HG02884 (cell line): ENCODE data around the gene LAMA5.

Experiments used
- ATAC-seq: cut with Tn5 transposase; IDR thresholded peaks from one replicate; pipeline ENCODE4 v1.9.1; 2021; ENCODE audit warnings: mild to moderate bottlenecking, moderate library complexity; ENCODE audit not compliant: unreplicated experiment

The LAMA5 gene, protein sequence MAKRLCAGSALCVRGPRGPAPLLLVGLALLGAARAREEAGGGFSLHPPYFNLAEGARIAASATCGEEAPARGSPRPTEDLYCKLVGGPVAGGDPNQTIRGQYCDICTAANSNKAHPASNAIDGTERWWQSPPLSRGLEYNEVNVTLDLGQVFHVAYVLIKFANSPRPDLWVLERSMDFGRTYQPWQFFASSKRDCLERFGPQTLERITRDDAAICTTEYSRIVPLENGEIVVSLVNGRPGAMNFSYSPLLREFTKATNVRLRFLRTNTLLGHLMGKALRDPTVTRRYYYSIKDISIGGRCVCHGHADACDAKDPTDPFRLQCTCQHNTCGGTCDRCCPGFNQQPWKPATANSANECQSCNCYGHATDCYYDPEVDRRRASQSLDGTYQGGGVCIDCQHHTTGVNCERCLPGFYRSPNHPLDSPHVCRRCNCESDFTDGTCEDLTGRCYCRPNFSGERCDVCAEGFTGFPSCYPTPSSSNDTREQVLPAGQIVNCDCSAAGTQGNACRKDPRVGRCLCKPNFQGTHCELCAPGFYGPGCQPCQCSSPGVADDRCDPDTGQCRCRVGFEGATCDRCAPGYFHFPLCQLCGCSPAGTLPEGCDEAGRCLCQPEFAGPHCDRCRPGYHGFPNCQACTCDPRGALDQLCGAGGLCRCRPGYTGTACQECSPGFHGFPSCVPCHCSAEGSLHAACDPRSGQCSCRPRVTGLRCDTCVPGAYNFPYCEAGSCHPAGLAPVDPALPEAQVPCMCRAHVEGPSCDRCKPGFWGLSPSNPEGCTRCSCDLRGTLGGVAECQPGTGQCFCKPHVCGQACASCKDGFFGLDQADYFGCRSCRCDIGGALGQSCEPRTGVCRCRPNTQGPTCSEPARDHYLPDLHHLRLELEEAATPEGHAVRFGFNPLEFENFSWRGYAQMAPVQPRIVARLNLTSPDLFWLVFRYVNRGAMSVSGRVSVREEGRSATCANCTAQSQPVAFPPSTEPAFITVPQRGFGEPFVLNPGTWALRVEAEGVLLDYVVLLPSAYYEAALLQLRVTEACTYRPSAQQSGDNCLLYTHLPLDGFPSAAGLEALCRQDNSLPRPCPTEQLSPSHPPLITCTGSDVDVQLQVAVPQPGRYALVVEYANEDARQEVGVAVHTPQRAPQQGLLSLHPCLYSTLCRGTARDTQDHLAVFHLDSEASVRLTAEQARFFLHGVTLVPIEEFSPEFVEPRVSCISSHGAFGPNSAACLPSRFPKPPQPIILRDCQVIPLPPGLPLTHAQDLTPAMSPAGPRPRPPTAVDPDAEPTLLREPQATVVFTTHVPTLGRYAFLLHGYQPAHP (N-terminal part only)

DNA sequence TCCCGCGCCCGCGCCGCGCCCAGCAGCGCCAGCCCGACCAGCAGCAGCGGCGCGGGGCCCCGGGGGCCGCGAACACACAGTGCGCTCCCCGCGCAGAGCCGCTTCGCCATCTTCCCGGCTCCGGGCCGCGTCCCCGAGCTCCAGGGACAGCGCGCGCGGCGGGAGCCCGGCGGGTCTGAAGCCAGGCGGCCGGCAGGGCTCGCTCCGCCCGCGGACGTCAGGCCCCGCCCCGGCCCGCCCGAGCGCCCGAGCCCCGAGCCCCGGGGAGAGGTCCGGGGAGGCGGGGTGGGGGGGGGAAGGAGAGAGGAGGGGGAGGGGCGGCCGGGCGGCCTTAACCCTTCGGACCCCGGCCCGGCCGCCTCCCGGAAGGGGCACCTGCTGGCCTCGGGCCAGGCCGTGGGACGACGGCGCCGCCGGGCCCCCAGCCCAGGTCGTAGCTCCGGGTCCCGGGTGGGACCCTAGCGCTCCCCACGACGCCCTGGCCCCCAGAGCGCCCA, at the start of gene LAMA5:
Gene LAMA5 (minus strand): TSS at position 177 of the 497 bp plus-strand sequence. CDS start 67 bp downstream, at position 110.
- ATAC-seq, result no peak

DNA sequence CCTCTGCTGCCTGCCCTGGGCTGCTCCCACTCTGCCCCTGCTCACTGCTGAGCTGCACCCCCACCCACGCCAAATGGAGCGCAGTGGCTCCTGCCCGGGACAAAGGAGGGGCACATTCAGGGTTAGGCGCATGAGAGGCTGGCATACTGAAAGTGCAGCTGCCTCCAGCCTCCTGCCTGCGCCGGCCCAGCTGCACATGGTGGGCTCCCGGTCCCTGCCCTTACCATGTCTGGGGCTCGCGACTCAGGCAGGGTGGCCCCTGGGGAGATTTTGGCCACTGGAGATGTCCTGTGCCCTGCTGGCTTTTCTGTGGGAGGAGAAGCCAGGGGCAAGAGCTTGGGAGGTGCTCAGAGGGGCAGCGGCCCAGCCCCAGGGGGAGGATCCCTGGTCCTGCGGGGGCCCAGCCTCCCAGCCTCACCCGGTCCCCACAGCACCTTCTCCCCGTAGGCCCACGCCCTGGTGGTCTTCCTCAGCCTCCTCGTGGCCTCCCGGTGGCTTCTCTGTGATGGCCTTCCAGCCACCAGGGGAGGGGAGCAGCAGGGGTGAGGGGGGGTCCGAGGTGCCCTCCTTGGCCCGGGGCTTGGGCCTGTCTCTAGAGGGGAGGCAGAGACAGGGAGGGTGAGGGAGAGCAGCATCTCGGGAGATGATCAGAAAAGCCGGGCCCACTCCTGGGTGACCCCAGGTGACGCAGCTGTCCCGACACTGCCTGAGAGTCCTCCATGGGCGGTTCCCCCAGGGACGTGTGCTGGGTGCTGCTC, 48.4 kb upstream of the LAMA5 start:
- no peak for ATAC-seq

DNA sequence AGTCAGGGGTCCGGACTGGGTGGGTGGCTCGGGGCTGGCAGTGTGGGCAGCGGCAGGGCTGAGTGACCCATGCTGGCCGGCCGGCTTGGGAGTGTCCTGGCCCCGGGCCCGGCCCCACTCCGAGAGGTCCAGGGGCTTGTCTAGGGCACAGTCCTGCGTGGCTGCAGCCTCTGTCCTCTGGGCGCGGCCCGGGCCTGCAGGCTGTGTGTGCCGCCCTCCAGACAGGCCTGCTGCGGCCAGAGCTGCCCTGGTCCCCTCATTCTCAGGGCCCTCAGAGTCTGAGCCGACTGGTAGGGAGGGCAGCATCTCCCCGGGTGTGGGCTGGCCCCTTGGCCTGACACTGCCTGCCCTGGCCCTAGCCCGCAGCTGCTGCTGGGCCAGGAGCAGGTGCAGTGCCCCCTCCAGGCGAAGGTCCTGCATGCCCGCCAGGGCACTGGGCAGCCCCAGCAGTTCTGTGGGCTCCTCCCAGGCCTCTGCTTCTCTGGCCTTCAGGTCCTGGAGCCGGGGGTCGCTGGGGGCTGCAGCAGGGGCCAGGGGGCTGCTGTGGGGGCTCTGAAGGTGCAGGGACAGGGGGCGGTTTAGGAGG, 46.9 kb upstream of the LAMA5 start:
- no peak for ATAC-seq

GRCh38 chr20:62413025-62413570, 46.0 kb upstream of the LAMA5 start:
- ATAC-seq, result no peak

DNA sequence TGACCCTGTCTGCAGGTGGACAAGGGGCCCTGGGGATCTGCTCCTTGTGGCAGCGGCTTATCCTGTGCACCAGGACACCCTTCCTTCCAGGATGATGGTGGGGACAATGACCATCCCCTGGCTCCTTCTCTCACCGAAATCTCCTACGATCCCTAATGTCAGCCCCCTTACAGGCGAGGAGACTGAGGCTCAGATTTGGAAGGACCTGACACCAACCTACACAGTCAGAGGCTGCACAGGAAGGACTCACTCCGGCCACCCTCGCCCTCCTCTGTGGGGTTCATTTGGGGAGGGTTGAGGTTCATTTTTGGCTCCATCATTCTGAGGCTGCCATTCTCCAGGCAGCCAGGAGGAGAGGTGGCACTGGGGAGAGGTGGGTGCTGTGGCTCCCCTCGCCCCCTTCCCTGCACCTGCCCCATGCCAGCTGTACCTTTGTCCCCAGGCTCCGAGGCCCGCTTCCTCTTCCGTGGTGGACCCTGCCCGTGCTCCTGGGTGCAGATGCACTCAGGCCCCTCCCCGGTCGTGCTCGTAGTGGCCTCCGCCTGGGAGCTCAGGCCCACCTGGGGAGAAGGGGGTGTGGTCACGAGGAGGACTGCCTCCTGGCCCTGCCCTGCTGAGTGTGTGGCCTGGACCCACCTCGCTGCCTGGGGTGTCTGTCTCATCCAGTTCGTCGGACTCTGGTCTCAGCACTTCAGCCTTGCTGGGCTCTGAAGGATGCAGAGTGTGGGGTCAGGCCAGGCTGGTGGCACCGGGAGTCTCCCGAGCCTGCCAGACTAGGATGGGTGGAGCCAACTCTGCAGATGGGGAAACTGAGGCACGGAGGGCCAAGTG, 45.3 kb upstream of the LAMA5 start:
- no peak for ATAC-seq

DNA sequence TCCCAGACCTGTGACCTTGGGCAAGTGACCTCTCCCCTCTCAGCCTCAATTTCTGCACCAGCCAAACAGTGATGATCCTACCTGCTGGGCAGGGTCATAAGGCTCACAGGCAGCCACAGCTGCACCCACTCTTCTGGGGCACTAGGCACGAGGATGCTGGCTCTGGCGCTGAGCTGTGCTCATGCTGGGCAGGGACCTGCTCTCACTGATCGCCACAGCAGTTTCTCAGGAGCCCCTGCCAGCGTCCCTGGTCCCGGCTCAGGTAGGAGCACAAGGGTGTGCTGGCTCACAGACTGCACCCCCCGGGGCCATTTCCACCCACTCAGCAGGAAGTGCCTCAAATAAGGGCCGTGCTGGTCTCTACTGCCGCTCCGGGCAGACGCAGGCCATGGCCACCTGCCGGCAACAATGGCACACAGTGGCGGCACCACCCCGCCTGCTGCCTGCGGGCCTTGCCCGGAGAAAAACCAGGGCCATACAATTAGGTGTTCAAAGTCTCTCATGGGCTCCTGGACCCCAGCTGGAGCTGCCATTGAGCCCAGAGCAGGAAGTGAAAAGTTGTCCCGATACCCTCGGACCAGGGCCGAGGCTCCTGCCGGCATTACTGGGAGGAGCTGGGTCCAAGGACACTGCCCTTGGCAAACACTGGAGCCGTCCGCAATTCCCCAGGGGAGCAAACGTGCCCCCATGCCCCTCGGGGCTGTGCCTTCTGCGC, 44.5 kb upstream of the LAMA5 start:
- ATAC-seq, result no peak

DNA sequence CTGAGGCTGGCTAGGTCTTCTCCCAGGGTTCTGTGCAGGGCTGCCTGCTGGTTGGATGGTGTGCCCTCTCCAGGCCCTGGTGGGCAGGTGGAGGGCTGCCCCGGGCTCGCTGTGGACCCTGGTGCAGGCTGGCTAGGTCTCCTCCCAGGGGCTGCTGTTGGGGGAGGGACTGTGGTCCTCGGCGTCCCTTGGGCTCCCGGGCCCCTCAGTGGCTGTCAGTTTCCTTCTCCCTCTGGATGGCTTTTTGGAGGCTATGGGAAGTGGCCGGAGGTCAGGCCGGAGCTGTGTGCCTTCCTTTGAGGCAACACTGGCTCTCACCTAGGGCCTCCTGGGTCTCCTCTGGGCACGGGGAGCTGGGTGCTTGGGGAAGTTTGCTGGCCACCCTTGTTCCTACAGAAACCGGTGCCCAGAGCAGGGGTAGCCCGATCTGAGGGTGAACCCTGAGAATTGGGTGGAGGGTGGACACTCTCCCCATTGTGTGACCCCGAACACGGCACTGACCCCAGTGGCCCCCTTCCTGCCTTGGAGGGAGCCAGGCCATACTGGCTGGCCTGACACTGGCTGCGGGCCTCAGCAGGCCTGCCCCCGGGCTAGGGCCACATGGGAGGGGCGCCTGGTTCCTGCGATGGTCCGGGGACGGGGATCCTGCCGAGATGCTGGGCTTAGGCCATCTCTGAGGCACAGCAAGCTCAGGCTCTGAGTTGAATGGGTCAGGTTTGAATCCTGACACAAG, 43.8 kb upstream of the LAMA5 start:
- ATAC-seq, result no peak

GRCh38 chr20:62409931-62410745, 43.0 kb upstream of the LAMA5 start:
- ATAC-seq, result no peak

- ATAC-seq, result no peak
These were observed 42.2 kb upstream of the LAMA5 start for GRCh38 chr20:62409086-62409853.

- no peak for ATAC-seq
These were observed 41.5 kb upstream of the LAMA5 start for GRCh38 chr20:62408640-62409039.

DNA sequence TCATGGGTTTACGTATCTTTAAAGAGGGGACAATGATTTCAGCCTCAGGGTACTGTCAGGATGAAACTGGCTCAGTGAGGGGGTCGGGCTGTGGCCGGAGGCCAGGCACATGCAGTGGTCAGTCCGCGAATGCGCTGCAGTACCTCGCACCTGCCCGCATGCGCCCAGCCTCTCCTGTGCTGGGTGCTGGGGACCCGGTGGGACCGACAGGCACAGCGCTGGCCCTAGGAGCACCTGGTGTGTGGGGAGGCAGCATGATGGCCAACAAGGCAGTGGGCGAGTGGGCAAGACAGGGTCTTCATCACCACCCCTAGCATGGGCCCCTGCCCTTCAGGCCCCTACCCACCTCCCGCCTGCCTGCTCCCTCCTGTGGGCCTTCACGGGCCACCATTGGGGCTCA, 40.9 kb upstream of the LAMA5 start:
- no peak for ATAC-seq

GRCh38 chr20:62407221-62407992, 40.3 kb upstream of the LAMA5 start, which contains the start of gene CABLES2:
TSS of gene CABLES2 (minus strand) at chr20:62407285. CDS start at chr20:62407276, 9 bp downstream.
- peak; percentile 85 for ATAC-seq

DNA sequence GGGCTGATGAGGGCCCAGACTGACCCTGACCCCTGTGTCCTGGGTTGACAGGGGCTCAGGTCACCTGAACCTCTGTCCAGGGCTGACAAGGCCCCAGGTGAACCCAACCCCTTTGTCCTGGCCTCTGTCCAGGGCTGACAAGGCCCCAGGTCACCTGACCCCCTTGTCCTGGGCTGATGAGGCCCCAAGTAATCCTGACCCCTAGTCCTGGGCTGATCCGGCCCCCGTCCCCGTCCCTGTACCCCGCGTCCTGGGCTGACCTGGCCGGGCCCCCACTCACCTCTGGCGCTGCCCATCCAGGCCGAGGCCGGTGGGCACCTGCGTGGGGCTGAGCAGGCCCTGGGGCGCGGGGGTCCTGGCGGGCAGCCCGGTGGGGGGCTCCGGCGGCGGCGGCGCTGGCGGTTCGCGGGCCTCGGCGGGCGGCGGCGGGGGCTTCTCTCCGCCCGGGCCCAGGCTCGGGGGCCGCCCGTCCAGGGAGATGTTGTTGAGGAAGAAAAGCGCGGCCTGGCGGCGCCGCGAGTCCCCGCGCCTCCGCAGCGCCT, 39.6 kb upstream of the LAMA5 start:
- no peak for ATAC-seq

DNA sequence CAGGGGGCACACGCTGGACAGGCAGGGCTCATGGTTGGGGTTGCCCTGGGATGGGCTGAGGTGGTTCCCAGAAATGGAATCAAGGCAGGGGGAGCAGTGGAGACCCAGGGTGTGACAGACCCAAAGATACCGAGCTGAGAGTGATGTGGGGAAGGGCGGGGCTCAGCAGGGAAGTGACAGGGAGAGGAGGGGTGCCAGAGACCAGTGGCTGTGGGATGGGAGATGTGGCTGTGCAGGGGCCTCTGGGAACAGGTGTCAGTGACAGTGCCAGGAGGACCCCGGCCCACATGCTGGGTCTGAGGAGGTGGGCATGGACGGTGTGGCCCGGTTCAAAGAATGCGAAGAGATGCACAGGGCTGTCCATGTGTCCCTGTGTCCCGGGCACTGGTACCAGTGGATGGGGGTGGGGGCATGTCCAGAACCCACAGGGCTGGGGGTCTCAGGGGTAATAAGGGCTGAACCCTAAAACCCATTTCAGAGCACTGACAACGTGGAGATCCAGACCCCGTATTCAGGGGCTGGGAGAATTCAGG, 38.9 kb upstream of the LAMA5 start:
- no peak for ATAC-seq
